Superior temporal gyrus (tissue), 1 donor: ENCODE results near the gene ACY1.

Experiments used
- DNase-seq: peaks from one replicate; pipeline ENCODE4 v3.0.0-alpha.2; 2016; ENCODE audit errors: extremely low spot score

The ACY1 gene

GRCh38 chr3:51963951-51964451, 19.3 kb upstream of the ACY1 start:
- DNase-seq = peak; percentile 36

- no peak for DNase-seq
Measured at GRCh38 chr3:51964521-51964920, 18.8 kb upstream of the ACY1 start.

- DNase-seq = peak; percentile 76
Measured at GRCh38 chr3:51966016-51966415, 17.3 kb upstream of the ACY1 start.

- DNase-seq = peak; percentile 48
Measured at GRCh38 chr3:51966486-51966885, 16.8 kb upstream of the ACY1 start.

GRCh38 chr3:51966922-51967383, 16.4 kb upstream of the ACY1 start:
- peak; percentile 38 for DNase-seq

- DNase-seq = peak; percentile 83
Measured at GRCh38 chr3:51967384-51968169, 15.8 kb upstream of the ACY1 start, which contains the start of gene PCBP4. PCBP4 (minus strand) TSS chr3:51967454; CDS start chr3:51961240, 6,214 bp downstream.

- no peak for DNase-seq
Measured at GRCh38 chr3:51968170-51968775, 15.1 kb upstream of the ACY1 start.

- no peak for DNase-seq
Measured at GRCh38 chr3:51968883-51969678, 14.3 kb upstream of the ACY1 start.

- no peak for DNase-seq
Measured at GRCh38 chr3:51969841-51970240, 13.5 kb upstream of the ACY1 start.

GRCh38 chr3:51970606-51971300, 12.6 kb upstream of the ACY1 start:
- DNase-seq = no peak

- no peak for DNase-seq
Measured at GRCh38 chr3:51971350-51971749, 12.0 kb upstream of the ACY1 start.

GRCh38 chr3:51974277-51974962, 8.9 kb upstream of the ACY1 start:
- DNase-seq = no peak

- DNase-seq = peak; percentile 78
Measured at GRCh38 chr3:51974963-51975851, 8.1 kb upstream of the ACY1 start, which contains the start of gene ABHD14A. ABHD14A (plus strand) TSS chr3:51975064; CDS start chr3:51975136, 72 bp downstream.

- peak; percentile 86 for DNase-seq
Measured at GRCh38 chr3:51975852-51976549, 7.3 kb upstream of the ACY1 start.

- DNase-seq = no peak
Measured at GRCh38 chr3:51977446-51978142, 5.7 kb upstream of the ACY1 start.

GRCh38 chr3:51978143-51978502, 5.2 kb upstream of the ACY1 start:
- no peak for DNase-seq

- no peak for DNase-seq
Measured at GRCh38 chr3:51980253-51980652, 3.1 kb upstream of the ACY1 start.

- peak; percentile 45 for DNase-seq
Measured at GRCh38 chr3:51982352-51982837, 940 bp upstream of the ACY1 start.
